RWPE1 (cell line): ENCODE data around the gene SLC22A12.

Source experiments
- CTCF ChIA-PET: fragments of 350-600 bp; sonication (Branson Sonifier 250); formaldehyde crosslinking; extraction: SDS; loops from one replicate; lab custom pipeline; 2021; lab: Yijun Ruan, JAX
- POLR2A ChIA-PET: fragments of 400-600 bp; formaldehyde crosslinking; extraction: SDS; loops from one replicate; lab custom pipeline; 2020; ENCODE audit warnings: antibody characterized with exemption; ENCODE audit not compliant: low non-redundant PET; lab: Yijun Ruan, JAX
- DNase-seq: peaks from one replicate; pipeline ENCODE4 v3.0.0; 2012; ENCODE audit warnings: low spot score
- H3K27ac ChIP-seq: fragments of 450-650 bp; 2 replicates; pipeline ENCODE4 v1.5.1; 2017
- CTCF ChIP-seq: fragments of 450-650 bp; conservative IDR thresholded peaks from 2 replicates; pipeline ENCODE4 v1.5.1; 2017; ENCODE audit warnings: low read depth, mild to moderate bottlenecking

SLC22A12 gene

GRCh38 chr11:64583296-64584262 is 7.4 kb upstream of the SLC22A12 start:
- H3K27ac ChIP-seq, result no peak overlapping the region
- no peak for TF ChIP-seq CTCF
- POLR2A ChIA-PET, result no interaction called here
- DNase-seq, result no peak
- CTCF ChIA-PET, result interaction anchor here (0.6 kb wide), 3 partner anchors 30 to 1963 kb away, joined by 3 to 6 read pairs (median 4); partner anchors contain the start of gene ACTN3

- no peak for DNase-seq
- TF ChIP-seq CTCF, result no peak
- no peak overlapping the region for H3K27ac ChIP-seq
- POLR2A ChIA-PET, result no interaction called here
- CTCF ChIA-PET, result no interaction called here
These were observed 5.9 kb upstream of the SLC22A12 start for GRCh38 chr11:64585150-64585549.

- no peak overlapping the region for H3K27ac ChIP-seq
- DNase-seq, result no peak
- POLR2A ChIA-PET, result no interaction called here
- CTCF ChIA-PET, result no interaction called here
- no peak for TF ChIP-seq CTCF
These were observed 4.7 kb upstream of the SLC22A12 start for GRCh38 chr11:64586366-64586765.

GRCh38 chr11:64588701-64589100 is 2.3 kb upstream of the SLC22A12 start:
- TF ChIP-seq CTCF, result no peak
- CTCF ChIA-PET, result interaction anchor here (0.6 kb wide), 1 partner anchor 54 kb away, joined by 3 read pairs; no protein-coding TSS in a partner anchor
- POLR2A ChIA-PET, result no interaction called here
- no peak overlapping the region for H3K27ac ChIP-seq
- DNase-seq, result no peak

- H3K27ac ChIP-seq, result no peak overlapping the region
- POLR2A ChIA-PET, result no interaction called here
- CTCF ChIA-PET, result no interaction called here
- TF ChIP-seq CTCF, result no peak
- no peak for DNase-seq
These were observed 525 bp downstream of the SLC22A12 start for GRCh38 chr11:64591257-64592233.

- TF ChIP-seq CTCF, result no peak
- H3K27ac ChIP-seq, result no peak overlapping the region
- CTCF ChIA-PET, result interaction anchor here (0.6 kb wide), 1 partner anchor 143 kb away, joined by 3 read pairs; no protein-coding TSS in a partner anchor
- no peak for DNase-seq
- POLR2A ChIA-PET, result no interaction called here
These were observed 1.2 kb downstream of the SLC22A12 start for GRCh38 chr11:64592234-64592615.
